HepG2 (cell line): ENCODE data around the gene KIAA1755. TPM values are rescaled to one million over a fixed set of nuclear protein-coding genes. Genes with fewer than 3 reads are reported as not detected.

Experiments used
- DZIP1 ChIP-seq: sonication (generic); formaldehyde crosslinking; IDR thresholded peaks from 2 replicates; pipeline ENCODE4 v1.5.0; 2020; ENCODE audit warnings: mild to moderate bottlenecking, missing genetic modification reagents
- HMGXB4 ChIP-seq, 2 experiments: sonication (generic) in 1 of 2; formaldehyde crosslinking in 1 of 2; IDR thresholded peaks; 2 replicates each; pipeline versions ENCODE4 v1.4.0 to v1.6.1; 2018 to 2020; ENCODE audit warnings: missing genetic modification reagents in 2 of 2, borderline replicate concordance in 1 of 2, low read depth in 1 of 2, mild to moderate bottlenecking in 1 of 2, missing biosample characterization in 1 of 2
- IKZF5 ChIP-seq: IDR thresholded peaks from 2 replicates; pipeline ENCODE4 v1.6.1; 2018; ENCODE audit warnings: missing genetic modification reagents, mild to moderate bottlenecking, missing compliant biosample characterization
- KLF13 ChIP-seq: sonication (generic); formaldehyde crosslinking; IDR thresholded peaks from 2 replicates; pipeline ENCODE4 v1.4.0; 2020; ENCODE audit warnings: mild to moderate bottlenecking, missing genetic modification reagents
- MYNN ChIP-seq: sonication (generic); formaldehyde crosslinking; IDR thresholded peaks from 2 replicates; pipeline ENCODE4 v1.4.0; 2020; ENCODE audit warnings: mild to moderate bottlenecking, low read depth, missing genetic modification reagents
- SKIL ChIP-seq: sonication (generic); formaldehyde crosslinking; IDR thresholded peaks from 2 replicates; pipeline ENCODE4 v1.8.0; 2022; ENCODE audit warnings: missing genetic modification reagents, mild to moderate bottlenecking, moderate library complexity, borderline replicate concordance
- THAP11 ChIP-seq: IDR thresholded peaks from 2 replicates; pipeline ENCODE4 v1.6.1; 2016; ENCODE audit warnings: missing biosample characterization, missing genetic modification reagents
- ZFP41 ChIP-seq: sonication (generic); formaldehyde crosslinking; IDR thresholded peaks from 2 replicates; pipeline ENCODE4 v1.4.0; 2020; ENCODE audit warnings: mild to moderate bottlenecking, missing genetic modification reagents, borderline replicate concordance
- ZKSCAN5 ChIP-seq: sonication (generic); formaldehyde crosslinking; IDR thresholded peaks from 2 replicates; pipeline ENCODE4 v1.5.1; 2020; ENCODE audit warnings: mild to moderate bottlenecking, missing genetic modification reagents
- ZMYM4 ChIP-seq: sonication (generic); formaldehyde crosslinking; IDR thresholded peaks from 2 replicates; pipeline ENCODE4 v1.8.1; 2023; ENCODE audit warnings: mild to moderate bottlenecking, missing genetic modification reagents
- ZNF280D ChIP-seq: sonication (generic); formaldehyde crosslinking; IDR thresholded peaks from 2 replicates; pipeline ENCODE4 v1.5.1; 2020; ENCODE audit warnings: mild to moderate bottlenecking, missing genetic modification reagents
- ZNF451 ChIP-seq: sonication (generic); formaldehyde crosslinking; IDR thresholded peaks from 2 replicates; pipeline ENCODE4 v1.5.0; 2020; ENCODE audit warnings: mild to moderate bottlenecking, missing genetic modification reagents
- ZNF788 ChIP-seq: sonication (generic); formaldehyde crosslinking; IDR thresholded peaks from 2 replicates; pipeline ENCODE4 v1.5.0; 2020; ENCODE audit warnings: mild to moderate bottlenecking, missing genetic modification reagents, borderline replicate concordance
- ZNF83 ChIP-seq: sonication (generic); formaldehyde crosslinking; IDR thresholded peaks from 2 replicates; pipeline ENCODE4 v1.4.0; 2020; ENCODE audit warnings: missing genetic modification reagents, mild to moderate bottlenecking, borderline replicate concordance
- polyA plus RNA-seq, 8 experiments: library from polyadenylated mRNA; depleted of rRNA in 3 of 8; stranded (reverse) in 7 of 8; unstranded in 1 of 8; fragments of >200 nt; fragmentation: Illumina TruSeq in 4 of 8; extraction: Trizol in 4 of 8; gene quantifications; 2 replicates each; pipeline versions ENCODE4 v1.2.1 to v1.2.3, GENCODE V29; 2011 to 2016; ENCODE audit warnings: low read depth in 4 of 8, missing spikeins in 1 of 8, mixed read lengths in 1 of 8; ENCODE audit not compliant: insufficient read depth in 1 of 8
- total RNA-seq, 5 experiments: library from RNA; depleted of rRNA; stranded (reverse); fragments of >200 nt; fragmentation: Illumina TruSeq; extraction: Trizol; gene quantifications; 2 replicates each; pipeline ENCODE4 v1.2.3, GENCODE V29; 2016; ENCODE audit warnings: low read depth in 1 of 5

The KIAA1755 gene
- total and polyA plus RNA-seq, 2 of the 13 experiments (the other 11 are each of a cell fraction or from before 2014, with no cell fraction given): 0.04 TPM; not detected in 1

GRCh38 chr20:38165089-38165965 is 95.2 kb downstream of the KIAA1755 start, which contains the start of gene TGM2 (continued):
- TF ChIP-seq ZNF280D (CRISPR knock-in tag) (peak; percentile 78), MYNN (CRISPR knock-in tag) (no peak), ZNF451 (peak; percentile 93), ZKSCAN5 (CRISPR knock-in tag) (no peak), ZMYM4 (CRISPR knock-in tag) (peak; percentile 92), ZFP41 (no peak), ZNF788 (peak; percentile 37), THAP11 (CRISPR knock-in tag) (peak; percentile 80), DZIP1 (CRISPR knock-in tag) (no peak), KLF13 (CRISPR knock-in tag) (0 out of 2 replicates have a peak, but pooled peaks have one; percentile 80), SKIL (CRISPR knock-in tag) (peak; percentile 41; the same call in 1 of the 2 replicates), HMGXB4 (CRISPR knock-in tag; IDR thresholded peaks at IDR 0.05; ENCODE audit: borderline replicate concordance in 1 of 2, low read depth in 1 of 2) (peak; percentile 98), IKZF5 (CRISPR knock-in tag) (peak; percentile 94), ZNF83 (CRISPR knock-in tag) (peak; percentile 6; the same call in 1 of the 2 replicates)
